Ishikawa (cell line): ENCODE data around the gene LUC7L3.

Source experiments
- CREB1 ChIP-seq: IDR thresholded peaks from 2 replicates; pipeline ENCODE4 v1.6.1; 2012; ENCODE audit warnings: low read depth
- EGR1 ChIP-seq: IDR thresholded peaks from 2 replicates; pipeline ENCODE4 v1.6.1; 2012
- NFIC ChIP-seq: IDR thresholded peaks from 2 replicates; pipeline ENCODE4 v1.6.1; 2012
- YY1 ChIP-seq: IDR thresholded peaks from 2 replicates; pipeline ENCODE4 v1.6.1; 2012; ENCODE audit warnings: low read depth

GRCh38 chr17:50754521-50754920, 35.1 kb downstream of the LUC7L3 start:
- TF ChIP-seq NFIC (no peak), EGR1 (no peak), YY1 (no peak), CREB1 (no peak)
